Stimulated activated CD4-positive, alpha-beta T cell treated with anti-CD3 and anti-CD28 coated beads, Interleukin-1b, Interleukin-23, amount 100 ng/mL, for 4 hours (primary cell): ENCODE measurements around the gene ATP9A.
A peak's percentile ranks its signal among the peaks of the same experiment; 100 is the strongest.
"Not testable (repeated sequence)": the region's sequence is repeated elsewhere in the genome, so short reads cannot be mapped to it uniquely, and the experiment has no call there.

Source experiments
- DNase-seq, 2 donors: peaks; one replicate each; pipeline ENCODE4 v3.0.0-alpha.2; 2020; ENCODE audit warnings: low read depth in 2 of 2

Gene ATP9A

DNA sequence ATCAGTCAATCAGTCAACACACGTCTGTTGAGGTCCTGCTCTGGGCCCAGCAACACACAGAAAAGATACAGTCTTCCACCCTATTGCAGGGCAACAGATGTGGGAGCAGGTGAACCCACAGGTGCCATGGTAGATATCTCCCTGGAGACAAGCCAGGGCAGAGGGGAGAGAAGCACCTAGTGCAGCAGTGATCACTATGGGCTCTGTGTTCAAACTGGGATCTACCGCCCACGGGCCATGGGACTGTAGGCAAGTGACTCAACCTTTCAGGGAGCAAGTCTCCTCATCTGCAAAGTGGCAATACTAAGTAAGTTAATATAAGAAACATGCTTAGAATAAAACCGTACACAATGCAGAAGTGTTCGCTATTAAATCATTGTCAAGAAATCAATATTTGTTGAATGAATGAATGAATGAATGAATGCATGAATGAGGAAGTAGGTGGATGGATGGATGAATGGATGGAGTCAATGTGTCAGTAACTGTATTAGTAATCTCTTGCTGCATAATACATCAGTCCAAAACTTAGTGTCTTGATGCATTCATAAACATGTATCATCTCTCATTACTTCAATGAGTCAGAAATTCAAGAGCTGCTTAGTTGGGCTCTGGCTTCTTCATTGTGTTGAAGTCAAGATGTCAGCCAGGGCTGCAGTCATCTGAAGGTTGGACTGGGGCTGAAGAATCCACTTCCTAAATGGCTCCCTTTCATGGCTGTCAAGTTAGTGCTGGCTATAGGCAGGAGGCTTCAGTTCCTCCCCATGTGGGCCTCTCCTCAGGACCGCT lies 193.7 kb downstream of the ATP9A start:
- peak in 1 of 2 donors; percentile 17 for DNase-seq

DNA sequence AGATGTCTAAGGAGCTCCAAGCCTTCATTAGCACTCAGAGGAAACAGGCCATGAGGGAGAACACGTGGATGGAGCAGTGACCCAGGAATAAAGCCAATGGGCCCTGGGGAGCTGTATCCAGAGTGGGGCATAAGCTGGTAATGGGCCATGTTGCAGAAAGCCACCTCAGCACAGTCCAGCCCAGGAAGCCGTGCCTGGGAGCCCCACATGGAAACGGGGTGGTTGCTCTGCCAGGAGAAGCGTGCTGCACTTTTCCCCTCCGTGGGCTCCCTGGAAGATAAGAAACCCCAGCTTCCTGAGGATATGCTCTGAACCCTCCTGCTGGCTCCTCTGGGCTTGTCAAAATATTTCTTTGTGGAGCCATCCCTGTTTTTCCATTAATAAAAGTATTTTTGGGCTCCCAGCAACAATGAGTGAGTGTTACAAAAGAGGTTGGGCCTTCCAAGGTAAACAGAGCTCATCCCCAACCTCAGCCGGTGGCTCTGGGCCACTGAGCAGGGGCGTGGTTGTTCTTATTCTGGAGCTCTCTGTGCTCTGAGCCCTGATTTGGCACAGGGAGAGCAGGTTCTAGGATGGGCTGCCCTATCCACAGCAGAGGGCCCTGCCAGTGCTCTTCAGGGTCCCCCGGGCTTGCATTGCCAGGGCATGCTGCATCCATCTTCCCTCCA lies 194.5 kb downstream of the ATP9A start:
- no peak for DNase-seq

DNA sequence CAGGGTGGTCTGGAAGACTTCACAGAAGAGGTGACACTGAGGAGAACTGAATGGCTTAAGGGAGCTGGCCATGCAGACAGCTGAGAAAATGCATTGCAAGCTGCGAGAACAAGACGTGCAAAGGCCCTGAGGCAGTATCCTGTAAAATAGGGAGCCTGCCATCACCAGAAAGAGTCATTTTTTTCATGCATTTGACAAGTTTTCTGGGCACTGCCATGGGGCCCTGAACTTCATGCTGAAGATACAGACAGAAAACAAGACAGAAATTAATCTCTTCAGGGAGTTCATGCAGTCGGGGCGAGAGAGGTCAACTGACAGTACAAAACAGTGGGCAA lies 196.8 kb downstream of the ATP9A start:
- no peak for DNase-seq

DNA sequence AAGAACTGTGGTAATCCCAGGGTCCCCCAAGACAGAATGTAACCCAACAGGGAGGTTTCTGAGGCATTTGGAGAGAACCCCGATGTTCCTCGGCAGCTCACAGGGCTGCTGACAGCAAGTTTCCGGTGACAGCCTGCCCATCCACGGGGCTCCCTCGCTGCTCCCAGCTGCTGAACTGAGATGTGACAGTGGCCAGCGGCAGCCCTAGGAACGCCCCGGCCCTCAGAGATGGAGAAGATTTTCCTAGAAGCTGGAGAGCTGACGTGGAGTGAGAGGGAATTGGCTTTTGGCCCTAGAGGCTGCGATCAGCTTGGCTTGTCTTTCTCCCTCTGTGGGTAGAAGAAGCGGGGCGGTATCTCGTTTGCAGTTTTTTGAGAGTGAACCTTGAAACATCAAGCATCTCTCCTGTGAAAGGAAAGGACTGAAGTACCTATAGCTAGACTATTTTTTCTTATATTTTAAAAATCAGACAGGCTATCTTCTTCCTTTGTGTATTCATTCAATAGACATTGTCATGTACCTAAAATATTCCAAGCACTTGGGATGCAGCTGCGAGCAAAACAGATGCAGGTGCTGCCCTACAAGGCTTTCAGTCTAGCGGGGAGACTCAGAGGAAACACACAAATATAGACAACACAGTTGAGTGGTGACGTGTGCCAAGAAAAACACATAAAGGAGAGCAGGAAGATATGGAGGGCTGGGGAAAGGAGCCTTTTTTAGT lies 197.3 kb downstream of the ATP9A start:
- no peak for DNase-seq

DNA sequence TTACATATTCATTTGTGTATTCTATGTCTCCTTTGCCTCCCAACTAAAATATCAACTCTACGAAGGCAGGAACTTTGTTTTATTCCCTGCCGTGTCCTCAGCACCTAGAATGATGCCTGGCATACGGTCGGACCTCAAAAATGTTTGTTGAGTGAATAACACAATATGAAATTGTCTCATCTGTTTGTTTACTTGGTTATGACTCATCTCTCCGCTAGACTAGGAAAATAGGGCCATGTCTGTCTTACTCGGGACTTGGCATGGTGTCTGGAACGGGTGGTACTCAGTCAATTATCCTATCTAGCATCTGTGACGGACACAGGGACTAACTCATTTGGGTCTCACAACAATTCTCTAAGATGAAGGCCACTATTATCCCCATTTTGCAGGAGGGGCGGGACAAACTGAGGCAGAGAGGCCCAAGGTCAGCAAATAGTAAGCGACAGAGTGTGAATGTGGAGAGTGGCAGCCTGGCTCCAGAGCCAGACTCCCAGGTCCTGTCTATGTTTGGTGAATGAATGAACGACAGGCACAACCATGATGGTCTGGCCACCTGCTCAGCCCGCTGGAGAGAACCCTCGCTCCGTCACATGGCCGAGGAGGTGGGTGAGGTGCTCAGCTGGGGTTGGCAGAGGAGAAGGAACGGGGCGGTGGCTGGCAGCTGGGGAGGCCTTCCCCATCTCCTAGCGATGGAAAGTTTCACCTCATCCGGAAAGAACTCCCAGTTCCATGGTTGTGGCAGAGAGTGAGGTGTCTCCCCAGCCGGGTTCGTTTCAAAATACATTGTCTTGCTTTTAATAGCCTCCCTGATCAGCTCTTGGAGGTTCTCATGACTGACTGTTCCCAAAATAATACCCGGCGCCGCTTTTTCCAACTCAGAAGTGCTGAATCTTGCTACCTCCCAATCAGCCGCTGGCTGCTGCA lies 198.1 kb downstream of the ATP9A start:
- DNase-seq = no peak

DNA sequence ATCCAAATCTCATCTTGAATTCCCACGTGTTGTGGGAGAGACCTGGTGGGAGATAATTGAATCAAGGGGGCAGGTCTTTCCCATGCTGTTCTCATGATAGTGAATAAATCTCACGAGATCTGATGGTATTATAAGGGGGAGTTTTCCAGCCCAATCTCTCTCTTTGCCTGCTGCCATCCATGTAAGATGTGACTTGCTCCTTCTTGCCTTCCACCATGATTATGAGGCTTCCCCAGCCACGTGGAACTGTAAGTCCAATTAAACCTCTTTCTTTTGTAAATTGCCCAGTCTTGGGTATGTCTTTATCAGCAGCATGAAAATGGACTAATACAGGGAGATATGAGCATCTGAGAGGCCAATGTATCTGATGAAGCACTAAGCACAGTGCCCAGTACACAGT lies 199.7 kb downstream of the ATP9A start:
- not testable (repeated sequence) for DNase-seq

DNA sequence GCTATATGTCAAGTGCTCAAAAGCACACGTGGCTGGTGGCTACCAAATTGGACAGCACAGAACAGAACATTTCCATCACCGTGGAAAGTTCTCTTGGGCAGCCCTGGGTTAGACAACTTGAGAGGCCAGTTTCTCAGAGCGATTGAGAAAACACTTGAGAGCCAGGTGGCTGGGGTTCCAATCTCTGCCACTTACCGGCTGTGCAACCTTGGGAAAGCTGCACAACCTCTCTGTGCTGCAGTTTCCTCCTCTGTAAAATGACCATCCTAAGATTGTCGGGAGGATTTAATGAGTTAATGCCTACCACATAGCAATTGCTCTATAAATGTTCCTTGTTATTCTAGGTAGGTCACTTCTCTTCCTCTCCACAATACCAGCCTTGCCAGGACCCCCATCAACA lies 200.6 kb downstream of the ATP9A start:
- no peak for DNase-seq

DNA sequence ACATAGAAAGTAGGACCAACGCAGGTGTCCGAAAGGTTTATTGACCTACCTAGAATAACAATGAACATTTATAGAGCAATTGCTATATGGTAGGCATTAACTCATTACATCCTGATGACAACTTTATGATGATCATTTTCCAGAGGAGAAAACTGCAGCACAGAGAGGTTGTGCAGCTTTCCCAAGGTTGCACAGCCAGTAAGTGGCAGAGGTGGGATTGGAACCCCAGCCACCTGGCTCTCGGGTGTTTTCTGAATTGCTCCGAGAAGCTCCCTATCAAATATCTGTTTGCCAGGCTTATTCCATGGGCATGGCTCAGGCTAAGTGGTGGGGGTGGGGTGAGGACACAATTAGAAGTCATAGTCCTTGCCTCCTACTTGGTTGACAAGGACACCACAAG lies 201.6 kb downstream of the ATP9A start:
- DNase-seq = no peak

DNA sequence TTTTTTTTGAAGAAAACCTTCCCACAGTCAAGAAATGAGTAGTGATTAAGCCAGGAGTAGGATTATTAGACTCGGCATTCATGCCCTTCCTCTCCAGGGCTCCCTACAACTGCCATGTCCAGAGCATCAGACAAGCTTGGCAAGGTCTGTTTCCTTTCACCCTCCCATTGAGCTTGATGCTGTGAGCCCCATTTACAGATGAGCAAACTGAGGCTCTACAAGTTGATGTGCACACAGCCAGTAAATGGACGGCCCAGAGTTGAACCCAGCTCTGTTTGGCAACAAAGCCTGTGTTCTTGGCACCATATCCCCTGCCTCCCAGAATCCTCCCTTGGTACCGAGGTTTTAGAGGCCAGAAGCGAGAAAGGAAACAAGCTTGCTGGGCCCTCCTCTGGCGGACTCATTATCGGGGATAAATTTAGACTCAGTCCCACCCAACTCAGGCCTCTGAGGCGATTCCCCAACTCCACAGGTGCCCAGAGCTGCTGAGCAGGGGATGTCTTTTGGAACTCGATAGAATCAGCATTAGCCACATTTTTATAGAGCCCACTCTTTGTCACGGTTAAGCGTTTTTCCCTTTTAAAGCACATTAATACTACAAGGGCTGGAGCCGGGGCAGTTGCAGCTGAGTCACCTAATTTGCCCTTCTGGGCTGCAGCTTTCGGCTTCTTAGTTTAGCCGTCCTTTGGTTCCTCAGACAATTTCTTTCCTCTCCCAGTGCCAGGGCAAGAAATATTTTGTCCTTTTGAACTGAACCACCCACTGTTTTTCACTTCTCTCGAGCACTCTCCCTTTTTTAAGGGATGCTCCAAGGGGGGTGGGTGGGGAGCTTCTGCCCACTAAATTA lies 202.7 kb downstream of the ATP9A start:
- no peak for DNase-seq

DNA sequence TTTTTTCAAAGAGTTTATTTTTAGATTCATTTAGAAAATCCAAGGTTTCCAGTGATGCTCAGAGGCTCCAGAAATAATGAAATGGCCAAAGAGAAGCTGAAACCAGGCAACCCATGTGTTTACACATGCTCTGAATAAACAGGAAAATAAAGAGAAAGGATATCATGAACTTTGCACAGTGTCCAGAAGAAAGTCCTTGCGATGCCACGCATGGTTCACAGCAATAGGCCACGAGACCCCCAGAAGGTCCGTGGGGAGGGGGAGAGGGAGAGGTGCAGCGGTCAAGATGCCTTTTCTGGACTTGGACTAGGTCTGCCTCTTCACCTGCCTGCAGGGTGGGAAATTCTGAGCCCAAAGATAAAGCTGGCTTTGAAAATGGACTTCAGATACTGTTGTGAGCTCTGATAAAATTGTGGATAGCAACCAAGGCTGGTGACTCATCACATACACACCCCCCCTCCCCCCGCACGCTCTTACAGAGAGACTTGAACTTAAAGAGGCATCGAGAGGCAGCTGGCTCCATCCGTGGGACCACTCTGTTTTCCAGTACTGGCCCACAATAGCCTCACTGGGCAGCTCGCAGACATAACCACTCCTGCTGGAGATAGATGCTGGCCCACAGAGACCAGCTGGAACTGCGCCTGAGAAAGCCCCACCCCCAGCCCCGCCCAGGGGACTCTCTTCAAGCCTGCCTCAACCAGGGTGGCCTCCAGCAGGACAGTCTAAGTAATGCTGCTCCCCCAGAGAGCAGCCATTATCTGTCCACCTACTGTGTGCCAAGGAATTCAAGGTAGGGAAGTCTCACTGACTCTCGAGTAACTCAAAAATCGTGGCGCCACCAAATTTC lies 204.5 kb downstream of the ATP9A start:
- DNase-seq = peak in 1 of 2 donors; percentile 29

DNA sequence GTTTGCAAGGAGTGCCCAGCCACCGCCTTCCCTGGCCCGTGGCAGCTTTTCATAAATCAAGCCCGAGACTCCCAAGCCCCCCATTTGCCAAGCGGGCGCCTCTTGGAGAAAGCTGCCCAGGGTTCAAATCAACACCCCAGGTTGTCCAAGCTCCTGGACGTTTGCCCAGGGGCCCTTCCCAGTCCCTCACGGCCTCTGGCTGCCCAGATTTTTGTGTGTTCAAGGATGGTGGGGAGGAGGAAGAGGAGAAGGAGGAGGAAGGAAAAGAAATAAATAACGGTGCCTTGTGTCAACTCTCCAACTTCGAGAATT lies 205.1 kb downstream of the ATP9A start:
- no peak for DNase-seq

DNA sequence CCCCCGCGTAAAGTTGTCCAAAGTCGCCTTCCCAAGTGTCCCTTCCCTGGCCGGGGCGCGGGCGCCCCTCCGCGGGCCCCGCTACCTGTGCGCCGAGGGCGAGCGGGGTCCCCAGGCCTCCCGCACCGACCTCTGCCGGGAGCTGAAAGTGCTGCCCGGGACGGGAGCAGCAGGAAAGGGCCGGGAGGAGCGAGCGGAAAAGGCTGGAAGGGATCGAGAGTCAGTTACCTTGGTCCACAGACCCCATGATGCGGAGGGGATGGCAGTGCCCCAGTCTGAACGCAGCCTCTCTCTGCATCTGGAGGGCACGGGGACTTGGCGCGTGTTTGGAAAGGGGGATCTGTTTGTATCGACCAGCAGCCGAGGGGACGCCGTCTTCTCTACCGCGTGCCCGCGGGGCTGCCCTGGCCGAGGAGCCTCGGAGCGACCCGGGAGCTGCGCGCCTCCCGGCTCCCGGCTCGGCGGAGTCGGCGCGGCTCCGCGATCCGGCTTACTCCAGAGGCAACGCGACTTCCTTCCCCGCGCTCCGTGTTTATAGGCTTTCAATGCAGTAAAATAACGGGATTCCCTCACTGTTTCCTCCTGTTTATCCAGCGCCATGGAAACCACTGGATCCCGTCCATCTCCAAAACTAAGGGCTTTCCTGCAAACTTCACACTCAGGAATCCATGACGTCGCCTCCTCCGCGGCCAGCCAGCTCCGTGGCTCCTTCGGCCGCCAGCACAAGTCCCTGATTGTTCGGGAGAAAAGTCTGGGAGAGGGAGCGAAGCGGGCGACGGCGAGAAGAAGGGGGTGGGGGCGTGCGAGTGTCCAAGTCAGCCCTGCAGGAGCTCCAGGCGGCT lies 205.6 kb downstream of the ATP9A start:
- DNase-seq = no peak

DNA sequence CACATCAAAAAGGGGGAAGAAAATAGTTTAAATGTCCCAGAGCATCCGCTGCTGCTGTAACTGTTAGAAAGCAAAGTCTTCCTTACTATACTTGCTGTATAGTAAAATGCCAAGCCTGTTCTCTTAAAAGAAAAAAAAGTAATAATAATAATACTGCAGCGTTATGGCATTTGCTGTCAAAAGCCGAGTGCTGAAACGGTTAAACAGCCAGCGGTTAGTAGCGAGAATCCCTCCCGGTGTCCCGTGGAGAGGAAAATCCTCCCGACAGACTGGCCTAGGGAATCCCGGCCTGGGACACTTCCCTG lies 206.2 kb downstream of the ATP9A start:
- no peak for DNase-seq

DNA sequence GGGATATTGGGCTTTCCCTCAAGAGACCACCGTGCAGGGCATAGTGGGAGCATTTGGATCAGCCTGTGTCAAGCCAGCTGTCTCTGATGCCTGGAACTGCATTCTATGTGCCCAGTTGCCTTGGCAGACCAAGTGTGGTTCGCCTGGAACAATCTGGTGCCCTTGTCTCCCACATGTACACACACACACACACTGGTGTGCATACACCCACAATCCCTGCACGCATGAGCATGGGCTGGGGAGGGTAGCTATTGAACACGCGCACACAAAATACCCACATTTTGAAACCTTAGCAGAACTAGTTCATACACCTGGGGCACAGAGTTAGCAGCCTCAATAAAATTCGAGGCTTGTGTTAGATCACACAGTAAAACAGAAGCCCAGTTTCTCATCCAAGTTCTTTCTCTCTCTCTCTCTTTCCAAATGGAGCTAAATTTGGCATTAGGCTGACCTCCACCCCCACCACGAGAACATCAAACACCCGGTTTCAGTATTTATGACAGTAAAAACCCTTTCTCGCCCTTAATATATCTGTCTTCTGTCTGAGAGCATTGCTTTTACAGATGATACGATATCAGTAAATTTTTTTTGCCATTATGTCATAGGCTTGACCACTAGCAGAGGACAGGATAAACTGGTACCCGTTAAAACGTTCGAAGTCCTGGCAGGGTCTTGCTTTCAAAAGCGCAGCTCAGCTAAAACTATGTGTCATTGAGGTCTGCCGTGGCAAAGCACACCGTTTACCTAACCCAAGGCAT lies 207.5 kb downstream of the ATP9A start:
- DNase-seq = no peak

DNA sequence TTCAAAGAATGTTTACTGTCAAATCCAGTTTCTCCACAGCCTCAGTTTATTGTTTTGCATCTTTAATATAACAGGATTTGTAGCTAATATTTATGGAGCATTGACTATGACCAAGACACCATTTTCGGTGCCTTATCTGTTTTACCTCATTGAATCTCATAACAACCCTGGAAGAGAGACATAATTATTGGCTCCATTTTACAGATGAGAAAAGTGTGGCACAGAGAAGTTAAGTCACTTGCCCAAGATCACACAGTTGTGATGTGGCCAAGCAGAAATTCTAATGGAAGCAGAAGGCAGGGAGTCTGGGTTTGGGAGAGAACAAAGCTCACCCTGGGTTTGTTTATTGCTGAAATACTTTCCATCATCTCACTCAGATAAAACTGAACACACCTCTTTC lies 208.1 kb downstream of the ATP9A start:
- no peak for DNase-seq

DNA sequence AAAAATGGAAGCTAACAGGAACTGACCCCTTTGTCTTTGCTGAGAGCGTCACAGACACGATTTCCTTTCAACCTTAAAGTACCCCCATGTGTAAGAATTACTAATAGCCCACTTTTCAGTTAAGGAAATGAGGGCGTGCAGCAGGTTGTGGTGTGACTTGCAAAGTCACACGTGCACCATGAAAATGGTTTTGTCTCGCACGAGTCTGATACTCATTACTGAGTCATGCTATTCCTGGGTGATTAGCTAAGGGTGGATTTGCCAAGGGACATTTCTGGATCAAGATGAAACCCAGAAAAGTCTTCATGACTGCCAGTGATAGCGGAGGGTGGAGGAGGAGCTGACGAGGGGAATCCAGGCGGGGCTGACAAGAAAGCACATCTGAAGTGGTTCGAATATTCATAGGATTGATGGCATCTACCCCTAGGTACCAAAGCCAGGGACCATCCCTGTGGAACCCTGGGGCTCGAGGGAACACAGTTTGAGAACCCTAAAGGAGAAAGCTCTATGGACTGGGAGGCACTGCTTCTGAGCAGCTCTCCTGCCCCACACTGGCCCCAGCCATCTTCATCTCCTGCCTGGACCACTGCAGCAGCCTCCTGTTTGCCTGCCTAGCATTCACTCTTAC lies 213.5 kb downstream of the ATP9A start:
- DNase-seq = no peak

DNA sequence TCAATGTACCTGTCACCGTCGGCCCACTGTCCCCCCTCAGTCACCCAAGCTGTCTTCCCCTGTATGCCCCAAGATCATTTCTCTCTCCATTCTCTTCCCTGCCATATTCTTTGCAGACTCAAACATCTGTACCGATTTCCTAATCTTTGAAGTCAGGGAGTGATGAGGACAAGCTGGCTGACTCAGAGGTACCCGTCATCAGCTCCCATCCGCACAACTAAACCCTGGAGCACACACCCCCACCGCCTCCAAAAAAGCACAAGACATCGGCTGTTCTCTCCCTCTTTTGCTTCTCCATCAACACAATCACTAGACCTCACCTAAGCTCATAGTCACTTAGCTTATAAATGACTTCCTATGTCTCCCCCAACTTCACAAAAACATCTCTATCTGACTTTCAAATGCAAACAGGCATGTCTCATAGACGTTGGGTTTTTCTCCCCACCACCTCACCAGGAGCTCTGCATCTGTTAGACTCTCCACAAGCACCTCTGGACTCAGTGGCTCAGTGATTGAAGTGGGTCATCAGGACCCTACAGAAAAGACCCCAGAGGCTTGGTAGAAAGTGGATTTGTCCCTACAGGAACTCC lies 214.2 kb downstream of the ATP9A start:
- no peak for DNase-seq

DNA sequence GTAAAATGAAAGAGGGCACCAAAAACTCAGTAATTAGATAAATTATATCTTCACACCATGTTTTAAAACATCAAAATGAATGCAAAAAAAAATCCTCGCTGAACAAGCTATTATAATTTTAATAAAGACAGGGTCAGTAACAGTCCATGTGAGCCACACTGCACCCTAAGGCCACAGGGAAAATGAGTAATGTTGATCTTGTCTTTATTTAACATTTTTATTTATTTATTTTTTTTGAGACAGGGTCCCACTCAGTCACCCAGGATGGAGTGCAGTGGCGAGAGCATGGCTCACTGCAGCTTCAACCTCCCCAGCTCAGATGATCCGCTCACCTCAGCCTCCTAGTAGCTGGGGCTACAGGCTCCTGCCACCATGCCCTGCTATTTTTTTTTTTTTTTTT lies 217.0 kb downstream of the ATP9A start:
- no peak for DNase-seq
